Measurements from ENCODE around the gene EBNA1BP2. TPM values are rescaled to one million over a fixed set of nuclear protein-coding genes. Genes with fewer than 3 reads are reported as not detected.

Gene EBNA1BP2
- total and polyA plus RNA-seq, 2 donors (not counting 1 experiment from before 2014, with no cell fraction given), result 10.1 to 27.4 TPM

- H3K4me1 Mint-ChIP-seq, result no peaks in the 10 kb centered on the region
- no peak overlapping the region for H3K27ac Mint-ChIP-seq
- 92% methylated on average over 5 of the region's 5 CpGs for WGBS (ENCODE audit: insufficient coverage)
- H3K27me3 Mint-ChIP-seq, result peaks cover 30% of the 10 kb centered on the region
- no peaks in the 10 kb centered on the region for H3K4me1 ChIP-seq (ENCODE audit: control insufficient read depth in 2 of 2, insufficient read depth in 2 of 2, low read length in 2 of 2)
- ATAC-seq (ENCODE audit: low read depth) (no peak), DNase-seq (no peak)
- no peak overlapping the region for H3K4me3 ChIP-seq (ENCODE audit: control extremely low read depth in 1 of 5, extremely low read depth in 1 of 5, insufficient read depth in 1 of 5, low read depth in 2 of 5, low read length in 4 of 5)
- ChIA-PET POLR2A (no interaction called here), CTCF (no interaction called here)
- no peaks in the 10 kb centered on the region for H4K20me1 ChIP-seq (ENCODE audit: control insufficient read depth, insufficient read depth, low read length, poor library complexity, severe bottlenecking)
- H3K4me3 Mint-ChIP-seq, result no peak overlapping the region
- peaks cover 0 to 12% (median 10%) of the 10 kb centered on the region in 4 experiments for H3K27me3 ChIP-seq (replicated peaks in 1 of 4; ENCODE audit: control extremely low read depth in 1 of 4, control insufficient read depth in 3 of 4, insufficient read depth in 4 of 4, low read length in 3 of 4)
- no peak overlapping the region for H2AFZ ChIP-seq (ENCODE audit: insufficient read depth, low read depth, low read length, poor library complexity, severe bottlenecking)
- H3K9me3 Mint-ChIP-seq (ENCODE audit: insufficient read depth), result no peaks in the 10 kb centered on the region
- H3K27ac ChIP-seq (ENCODE audit: low read length in 2 of 2), result no peak overlapping the region
- no peaks in the 10 kb centered on the region for H3K79me2 ChIP-seq (ENCODE audit: control insufficient read depth, insufficient read depth, low read length)
- H3K36me3 ChIP-seq (replicated peaks in 1 of 2; ENCODE audit: control extremely low read depth in 1 of 2, control insufficient read depth in 1 of 2, extremely low read depth in 1 of 2, insufficient read depth in 2 of 2, low read length in 1 of 2), result no peaks in the 10 kb centered on the region
- TF ChIP-seq CTCF (IDR thresholded peaks at IDR 0.05), result no peak
- TF ChIP-seq EZH2 (IDR thresholded peaks at IDR 0.05; ENCODE audit: borderline replicate concordance, insufficient read depth, low read depth, low read length, poor library complexity, severe bottlenecking), result no peak
- H3K4me2 ChIP-seq (replicated peaks; ENCODE audit: low read depth, low read length, poor library complexity, severe bottlenecking), result no peak overlapping the region
- H3K9me3 ChIP-seq (ENCODE audit: control extremely low read depth in 1 of 3, control insufficient read depth in 2 of 3, insufficient read depth in 1 of 3, low read length in 2 of 3), result peaks cover 0 to under 1% (median 0%) of the 10 kb centered on the region in 3 donors
- intact Hi-C loops (cut with micrococcal nuclease), result no loop called here
- H3K9ac ChIP-seq (ENCODE audit: low read length), result no peak overlapping the region
These were observed 42.7 kb downstream of the EBNA1BP2 start for GRCh38 chr1:43129426-43129825.

- H2AFZ ChIP-seq (ENCODE audit: insufficient read depth, low read depth, low read length, poor library complexity, severe bottlenecking), result no peak overlapping the region
- no peak overlapping the region for H3K27ac Mint-ChIP-seq
- H3K9ac ChIP-seq (ENCODE audit: low read length), result no peak overlapping the region
- H3K4me2 ChIP-seq (replicated peaks; ENCODE audit: low read depth, low read length, poor library complexity, severe bottlenecking), result no peak overlapping the region
- no peak for ATAC-seq (ENCODE audit: low read depth)
- H4K20me1 ChIP-seq (ENCODE audit: control insufficient read depth, insufficient read depth, low read length, poor library complexity, severe bottlenecking), result no peaks in the 10 kb centered on the region
- H3K27ac ChIP-seq (ENCODE audit: low read length in 2 of 2), result no peak overlapping the region
- no CpG with 5 or more reads among the region's 3 CpGs for WGBS (ENCODE audit: insufficient coverage)
- no peaks in the 10 kb centered on the region for H3K36me3 ChIP-seq (replicated peaks in 1 of 2; ENCODE audit: control extremely low read depth in 1 of 2, control insufficient read depth in 1 of 2, extremely low read depth in 1 of 2, insufficient read depth in 2 of 2, low read length in 1 of 2)
- no peaks in the 10 kb centered on the region for H3K79me2 ChIP-seq (ENCODE audit: control insufficient read depth, insufficient read depth, low read length)
- no peak overlapping the region for H3K4me3 ChIP-seq (ENCODE audit: control extremely low read depth in 1 of 5, extremely low read depth in 1 of 5, insufficient read depth in 1 of 5, low read depth in 2 of 5, low read length in 4 of 5)
- H3K27me3 ChIP-seq (replicated peaks in 1 of 4; ENCODE audit: control extremely low read depth in 1 of 4, control insufficient read depth in 3 of 4, insufficient read depth in 4 of 4, low read length in 3 of 4), result peaks cover 0 to 12% (median 10%) of the 10 kb centered on the region in 4 experiments
- ChIA-PET CTCF (no interaction called here), POLR2A (no interaction called here)
- no peaks in the 10 kb centered on the region for H3K4me1 Mint-ChIP-seq
- intact Hi-C loops (cut with micrococcal nuclease), result no loop called here
- no peaks in the 10 kb centered on the region for H3K9me3 Mint-ChIP-seq (ENCODE audit: insufficient read depth)
- H3K27me3 Mint-ChIP-seq, result peaks cover 26% of the 10 kb centered on the region
- no peak overlapping the region for H3K4me3 Mint-ChIP-seq
- H3K9me3 ChIP-seq (ENCODE audit: control extremely low read depth in 1 of 3, control insufficient read depth in 2 of 3, insufficient read depth in 1 of 3, low read length in 2 of 3), result peaks cover 0 to 1% (median 0%) of the 10 kb centered on the region in 3 donors
- DNase-seq, result no peak
- no peak for TF ChIP-seq CTCF (IDR thresholded peaks at IDR 0.05)
- no peaks in the 10 kb centered on the region for H3K4me1 ChIP-seq (ENCODE audit: control insufficient read depth in 2 of 2, insufficient read depth in 2 of 2, low read length in 2 of 2)
These were observed 43.3 kb downstream of the EBNA1BP2 start for GRCh38 chr1:43128816-43129215.

Measured in B cell (primary cell).